HEK293T (cell line): ENCODE data around the gene GALM.
"Not testable (repeated sequence)": the region's sequence is repeated elsewhere in the genome, so short reads cannot be mapped to it uniquely, and the experiment has no call there.

Source experiments
- CTCF ChIA-PET: fragments of 350-600 bp; formaldehyde crosslinking; extraction: SDS; loops from one replicate; lab custom pipeline; 2021; ENCODE audit warnings: antibody characterized with exemption, inconsistent platforms; lab: Yijun Ruan, JAX
- POLR2A ChIA-PET: fragments of 350-600 bp; formaldehyde crosslinking; extraction: SDS; loops from one replicate; lab custom pipeline; 2020; ENCODE audit warnings: antibody characterized with exemption, inconsistent platforms; lab: Yijun Ruan, JAX
- DNase-seq: peaks from one replicate; pipeline ENCODE4 v3.0.0; 2012; ENCODE audit warnings: mixed read lengths; ENCODE audit errors: extremely low spot score
- ARNT ChIP-seq: fragments of 450-650 bp; IDR thresholded peaks from 2 replicates; pipeline ENCODE4 v1.6.1; 2017; ENCODE audit warnings: mild to moderate bottlenecking
- BHLHE40 ChIP-seq: fragments of 450-650 bp; IDR thresholded peaks from 2 replicates; pipeline ENCODE4 v1.6.1; 2016; ENCODE audit warnings: mild to moderate bottlenecking, moderate library complexity, borderline replicate concordance
- CTBP1 ChIP-seq: fragments of 450-650 bp; IDR thresholded peaks from 2 replicates; pipeline ENCODE4 v1.6.1; 2016; ENCODE audit warnings: borderline replicate concordance
- ELF4 ChIP-seq: fragments of 450-650 bp; IDR thresholded peaks from 2 replicates; pipeline ENCODE4 v1.6.1; 2017; ENCODE audit warnings: antibody characterized with exemption
- FOXA1 ChIP-seq: fragments of 450-650 bp; IDR thresholded peaks from 2 replicates; pipeline ENCODE4 v1.6.1; 2016; ENCODE audit warnings: mild to moderate bottlenecking
- FOXK2 ChIP-seq: fragments of 450-650 bp; IDR thresholded peaks from 2 replicates; pipeline ENCODE4 v1.6.1; 2016; ENCODE audit warnings: mild to moderate bottlenecking
- FOXM1 ChIP-seq: fragments of 450-650 bp; IDR thresholded peaks from 2 replicates; pipeline ENCODE4 v1.6.1; 2017; ENCODE audit warnings: mild to moderate bottlenecking, borderline replicate concordance
- HDGF ChIP-seq: fragments of 450-650 bp; IDR thresholded peaks from 2 replicates; pipeline ENCODE4 v1.6.1; 2017; ENCODE audit warnings: antibody characterized with exemption, borderline replicate concordance
- L3MBTL2 ChIP-seq: fragments of 450-650 bp; conservative IDR thresholded peaks from 2 replicates; pipeline ENCODE4 v1.6.1; 2016; ENCODE audit warnings: mild to moderate bottlenecking
- LEF1 ChIP-seq: fragments of 450-650 bp; IDR thresholded peaks from 2 replicates; pipeline ENCODE4 v1.6.1; 2017; ENCODE audit warnings: mild to moderate bottlenecking, borderline replicate concordance
- NFRKB ChIP-seq: fragments of 450-650 bp; IDR thresholded peaks from 2 replicates; pipeline ENCODE4 v1.6.1; 2016; ENCODE audit warnings: mild to moderate bottlenecking, moderate library complexity
- SP1 ChIP-seq: fragments of 450-650 bp; IDR thresholded peaks from 2 replicates; pipeline ENCODE4 v1.6.1; 2017
- SUZ12 ChIP-seq: fragments of 450-650 bp; IDR thresholded peaks from 2 replicates; pipeline ENCODE4 v1.6.1; 2016; ENCODE audit warnings: mild to moderate bottlenecking
- TARDBP ChIP-seq: fragments of 450-650 bp; IDR thresholded peaks from 2 replicates; pipeline ENCODE4 v1.6.1; 2016
- ZNF384 ChIP-seq: fragments of 450-650 bp; IDR thresholded peaks from 2 replicates; pipeline ENCODE4 v1.6.1; 2016
- TF ChIP-seq, protein P1 (sequence below): fragments of 450-650 bp; IDR thresholded peaks from 2 replicates; pipeline ENCODE4 v1.6.1; 2016

The GALM gene

DNA sequence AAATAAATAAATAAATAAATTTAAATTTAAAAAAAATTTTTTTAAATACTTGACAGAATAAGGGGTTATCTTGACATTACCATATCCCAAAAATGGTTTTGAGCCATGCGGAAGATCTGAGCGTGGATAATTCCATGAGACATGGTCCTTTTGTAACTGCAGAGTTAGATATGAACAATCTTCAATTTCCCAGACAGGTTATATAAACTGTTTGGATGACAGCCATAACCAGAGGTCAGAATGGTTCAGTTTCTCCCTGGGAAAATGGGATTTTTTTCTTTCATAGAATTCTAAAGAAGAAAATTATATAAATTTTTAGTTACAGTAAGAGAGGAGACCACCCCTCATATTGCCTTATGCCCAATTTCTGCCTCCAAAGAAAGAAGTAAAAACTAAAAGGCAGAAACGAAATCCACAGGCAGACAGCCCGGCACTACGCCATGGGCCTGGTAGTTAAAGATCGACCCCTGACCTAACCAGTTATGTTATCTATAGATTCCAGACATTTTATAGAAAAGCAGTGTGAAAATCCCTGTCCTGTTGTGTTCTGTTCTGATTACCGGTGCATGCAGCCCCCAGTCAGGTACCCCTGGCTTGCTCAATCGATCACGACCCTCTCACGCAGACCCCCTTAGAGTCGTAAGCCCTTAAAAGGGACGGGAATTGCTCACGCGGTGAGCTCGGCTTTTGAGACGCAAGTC is 3.0 kb downstream of the GALM start:
- no peak for TF ChIP-seq L3MBTL2
- no peak for TF ChIP-seq SP1
- no peak for TF ChIP-seq CTBP1
- no peak for TF ChIP-seq FOXM1
- TF ChIP-seq, protein P1, sequence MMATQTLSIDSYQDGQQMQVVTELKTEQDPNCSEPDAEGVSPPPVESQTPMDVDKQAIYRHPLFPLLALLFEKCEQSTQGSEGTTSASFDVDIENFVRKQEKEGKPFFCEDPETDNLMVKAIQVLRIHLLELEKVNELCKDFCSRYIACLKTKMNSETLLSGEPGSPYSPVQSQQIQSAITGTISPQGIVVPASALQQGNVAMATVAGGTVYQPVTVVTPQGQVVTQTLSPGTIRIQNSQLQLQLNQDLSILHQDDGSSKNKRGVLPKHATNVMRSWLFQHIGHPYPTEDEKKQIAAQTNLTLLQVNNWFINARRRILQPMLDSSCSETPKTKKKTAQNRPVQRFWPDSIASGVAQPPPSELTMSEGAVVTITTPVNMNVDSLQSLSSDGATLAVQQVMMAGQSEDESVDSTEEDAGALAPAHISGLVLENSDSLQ, result no peak
- TF ChIP-seq LEF1, result no peak
- no peak for TF ChIP-seq ELF4
- no peak for TF ChIP-seq TARDBP
- TF ChIP-seq ZNF384, result no peak
- TF ChIP-seq NFRKB, result no peak
- TF ChIP-seq HDGF, result no peak
- TF ChIP-seq ARNT, result no peak
- no peak for TF ChIP-seq FOXK2
- TF ChIP-seq FOXA1, result no peak
- no peak for TF ChIP-seq BHLHE40
- no peak for TF ChIP-seq SUZ12
- POLR2A ChIA-PET, result no interaction called here
- no peak for DNase-seq
- CTCF ChIA-PET, result no interaction called here

DNA sequence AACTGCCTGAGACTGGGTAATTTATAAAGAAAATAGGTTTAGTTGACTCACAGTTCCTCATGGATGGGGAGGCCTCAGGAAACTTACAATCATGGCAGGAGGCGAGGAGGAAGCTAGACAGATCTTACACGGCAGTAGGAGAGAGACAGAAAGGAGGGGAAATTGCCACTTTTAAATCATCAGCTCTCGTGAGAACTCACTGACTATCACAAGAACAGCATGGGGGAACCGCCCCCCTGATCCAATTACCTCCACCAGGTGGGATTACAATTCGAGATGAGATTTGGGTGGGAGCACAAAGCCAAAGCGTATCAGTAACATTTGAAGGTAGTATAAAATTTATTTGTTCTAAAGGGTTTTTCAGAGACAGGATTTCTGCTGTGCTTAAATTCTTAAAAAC is 5.4 kb downstream of the GALM start:
- no peak for TF ChIP-seq TARDBP
- TF ChIP-seq HDGF, result no peak
- TF ChIP-seq NFRKB, result no peak
- TF ChIP-seq ZNF384, result no peak
- TF ChIP-seq FOXK2, result no peak
- TF ChIP-seq SP1, result no peak
- TF ChIP-seq FOXM1, result no peak
- TF ChIP-seq ELF4, result no peak
- TF ChIP-seq BHLHE40, result no peak
- TF ChIP-seq L3MBTL2, result no peak
- TF ChIP-seq ARNT, result no peak
- TF ChIP-seq LEF1, result no peak
- TF ChIP-seq FOXA1, result no peak
- TF ChIP-seq, protein P1, result no peak
- TF ChIP-seq CTBP1, result no peak
- TF ChIP-seq SUZ12, result no peak
- no peak for DNase-seq
- ChIA-PET POLR2A (no interaction called here), CTCF (interaction anchor here (2.0 kb wide), 1 partner anchor 90 kb away, joined by 4 read pairs; no protein-coding TSS in a partner anchor)

DNA sequence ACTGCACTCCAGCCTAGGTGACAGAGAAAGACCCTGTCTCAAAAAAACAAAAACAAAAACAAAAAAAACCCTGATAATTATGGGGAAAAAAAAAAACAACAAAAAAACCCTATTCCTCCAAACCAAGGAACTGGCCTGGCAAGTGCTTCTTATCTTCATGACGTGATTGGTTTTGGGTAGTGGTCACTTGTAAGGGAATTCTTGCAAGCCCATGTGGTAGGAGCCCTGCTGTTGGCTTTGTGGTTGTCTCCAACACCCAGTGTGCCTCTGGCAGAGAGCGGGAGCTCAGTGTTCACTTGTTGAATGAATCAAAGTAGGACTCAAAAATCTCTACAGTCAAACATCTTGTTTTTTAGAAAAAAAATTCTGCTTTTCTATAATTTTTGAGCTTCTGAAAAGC is 6.0 kb downstream of the GALM start:
- POLR2A ChIA-PET, result no interaction called here
- CTCF ChIA-PET, result interaction anchor here (2.0 kb wide), 1 partner anchor 90 kb away, joined by 4 read pairs; no protein-coding TSS in a partner anchor
- no peak for DNase-seq
- TF ChIP-seq FOXA1 (no peak), ZNF384 (no peak), FOXM1 (no peak), SP1 (no peak), BHLHE40 (no peak), LEF1 (no peak), NFRKB (no peak)

DNA sequence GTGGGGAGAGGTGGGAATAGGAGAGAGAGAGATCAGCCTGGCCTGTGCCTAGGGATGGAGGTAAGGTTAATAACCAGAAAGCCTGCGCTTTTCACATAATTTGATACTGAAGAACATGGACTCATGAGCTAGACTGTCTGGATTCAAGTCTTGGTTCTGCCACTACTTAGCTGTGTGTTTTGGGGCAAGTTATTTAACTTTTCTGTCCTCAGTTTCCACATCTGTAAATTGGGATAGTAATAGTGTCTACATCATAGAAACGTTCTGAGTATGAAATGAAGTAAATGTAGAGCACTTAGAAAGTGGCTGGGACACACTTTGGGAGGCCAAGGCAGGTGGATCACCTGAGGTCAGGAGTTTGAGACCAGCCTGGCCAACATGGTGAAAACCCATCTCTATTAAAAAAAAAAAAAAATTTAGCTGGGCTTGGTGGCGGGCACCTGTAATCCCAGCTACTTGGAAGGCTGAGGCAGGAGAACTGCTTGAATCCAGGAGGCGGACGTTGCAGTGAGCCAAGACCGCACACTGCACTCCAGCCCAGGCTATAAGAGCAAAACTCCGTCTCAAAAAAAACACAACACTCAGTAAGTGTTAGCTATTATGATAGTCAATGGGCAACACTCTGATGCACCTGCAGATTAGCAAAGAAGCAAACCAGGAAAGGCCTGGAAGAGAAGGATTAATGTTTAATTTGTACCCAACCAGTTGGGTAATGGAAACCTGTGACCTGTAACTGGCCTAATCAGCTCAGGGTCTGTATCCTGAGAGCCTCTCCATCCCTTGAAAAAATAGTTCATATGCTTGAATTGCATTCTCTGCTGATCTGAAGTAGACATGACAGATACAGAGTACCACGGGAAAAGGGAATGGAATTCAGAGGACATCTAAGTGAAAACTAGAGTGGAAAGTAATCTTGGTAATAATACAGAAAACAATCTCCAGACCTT is 6.8 kb downstream of the GALM start:
- no peak for DNase-seq
- TF ChIP-seq NFRKB (no peak), ELF4 (no peak), ARNT (no peak), CTBP1 (no peak), FOXA1 (no peak), ZNF384 (no peak), SP1 (no peak), SUZ12 (no peak), TARDBP (no peak), L3MBTL2 (no peak), FOXK2 (no peak), HDGF (no peak), LEF1 (no peak), BHLHE40 (no peak), FOXM1 (no peak)
- TF ChIP-seq, protein P1, result no peak
- ChIA-PET POLR2A (no interaction called here), CTCF (interaction anchor here (2.0 kb wide), 1 partner anchor 91 kb away, joined by 4 read pairs; no protein-coding TSS in a partner anchor)

DNA sequence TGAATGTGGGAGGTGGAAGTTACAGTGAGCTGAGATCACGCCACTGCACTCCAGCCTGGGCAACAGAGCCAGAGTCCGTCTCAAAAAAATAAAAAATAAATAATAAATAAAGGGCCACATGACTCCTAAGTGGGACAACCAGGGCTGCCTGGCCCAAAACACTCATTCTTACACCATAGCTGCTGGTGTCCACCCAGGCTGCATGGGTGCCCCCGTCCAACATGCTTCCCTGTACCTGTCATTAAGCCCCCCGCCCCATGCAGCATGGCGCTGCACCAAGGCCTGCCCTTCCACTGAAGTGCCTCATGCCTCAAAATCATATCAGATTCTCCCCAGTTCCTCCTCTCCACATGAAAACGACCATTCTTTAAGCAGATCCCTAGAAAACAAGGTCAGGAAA is 10.8 kb downstream of the GALM start:
- ChIA-PET POLR2A (no interaction called here), CTCF (no interaction called here)
- TF ChIP-seq L3MBTL2 (no peak), SUZ12 (no peak), ELF4 (no peak), FOXK2 (no peak), SP1 (no peak), HDGF (no peak), CTBP1 (no peak), BHLHE40 (no peak), LEF1 (no peak), ARNT (no peak), FOXM1 (no peak), NFRKB (no peak), FOXA1 (no peak), TARDBP (no peak), ZNF384 (no peak)
- TF ChIP-seq, protein P1, result no peak
- no peak for DNase-seq

DNA sequence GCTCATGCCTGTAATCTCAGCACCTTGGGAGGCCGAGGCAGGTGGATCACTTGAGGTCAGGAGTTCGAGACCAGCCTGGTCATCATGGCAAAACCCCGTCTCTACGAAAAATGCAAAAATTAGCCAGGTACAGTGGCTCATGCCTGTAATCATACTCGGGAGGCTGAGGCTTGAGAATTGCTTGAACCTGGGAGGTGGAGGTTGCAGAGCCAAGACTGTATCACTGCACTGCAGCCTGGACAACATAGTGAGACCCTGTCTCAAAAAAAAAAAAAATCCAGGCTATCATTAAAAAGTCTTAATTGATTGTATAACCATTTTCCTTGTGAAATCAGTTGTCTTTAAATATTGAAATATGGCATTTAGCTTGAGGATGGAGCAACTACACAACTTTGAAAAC is 15.0 kb downstream of the GALM start:
- CTCF ChIA-PET, DNase-seq: not testable (repeated sequence)
- POLR2A ChIA-PET, result interaction anchor here (1.3 kb wide), 1 partner anchor 71 kb away, joined by 4 read pairs; the partner anchor contains the start of gene SRSF7
